IgD-negative memory B cell (primary cell): ENCODE data around the gene COPB2. TPM values are rescaled to one million over a fixed set of nuclear protein-coding genes. Genes with fewer than 3 reads are reported as not detected.
"Not testable (repeated sequence)": the region's sequence is repeated elsewhere in the genome, so short reads cannot be mapped to it uniquely, and the experiment has no call there.

Experiments
- H3K27ac Mint-ChIP-seq, 3 donors: one replicate each; pipeline ENCODE4 v1.8.0; 2020 to 2022; ENCODE audit warnings: mild to moderate bottlenecking in 3 of 3, mixed read lengths in 3 of 3, moderate library complexity in 1 of 3
- H3K27me3 Mint-ChIP-seq: one replicate; pipeline ENCODE4 v1.8.0; 2021; ENCODE audit warnings: mixed read lengths
- H3K36me3 Mint-ChIP-seq: one replicate; pipeline ENCODE4 v1.8.0; 2020; ENCODE audit warnings: mild to moderate bottlenecking, mixed read lengths
- H3K4me1 Mint-ChIP-seq, 3 donors: one replicate each; pipeline ENCODE4 v1.8.0; 2020 to 2022; ENCODE audit warnings: mixed read lengths in 3 of 3, mild to moderate bottlenecking in 1 of 3
- H3K4me3 Mint-ChIP-seq, 4 donors: one replicate each; pipeline ENCODE4 v1.8.0; 2020 to 2022; ENCODE audit warnings: mild to moderate bottlenecking in 4 of 4, mixed read lengths in 4 of 4, moderate library complexity in 3 of 4
- H3K9me3 Mint-ChIP-seq, 3 donors: one replicate each; pipeline ENCODE4 v1.8.0; 2020 to 2021; ENCODE audit warnings: mixed read lengths in 3 of 3, mild to moderate bottlenecking in 1 of 3
- polyA plus RNA-seq: library from polyadenylated mRNA; unstranded; fragments of 300-500 nt; fragmentation: Illumina TruSeq; gene quantifications from one replicate; pipeline ENCODE4 v1.2.3, GENCODE V29; 2021

COPB2 gene
- polyA plus RNA-seq, 1 donor from 2014 or later = 49.2 TPM

DNA sequence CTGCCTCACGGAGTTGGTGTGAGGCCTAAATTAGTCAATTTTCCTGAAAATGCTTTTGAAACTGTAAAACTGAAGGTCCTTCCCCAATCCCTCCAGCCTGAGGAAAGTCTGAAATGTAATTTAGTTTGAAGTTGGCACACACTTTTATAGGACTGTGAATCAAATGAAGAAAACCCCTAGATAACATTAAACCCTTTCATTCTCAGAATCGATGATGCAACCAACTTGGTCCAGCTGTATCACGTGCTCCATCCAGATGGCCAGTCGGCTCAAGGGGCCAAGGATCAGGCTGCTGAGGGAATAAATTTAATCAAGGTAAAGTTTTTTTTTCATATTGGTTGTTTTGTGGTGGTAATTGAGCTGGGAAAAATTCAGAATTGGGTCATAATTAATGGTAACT lies 34.0 kb downstream of the COPB2 start:
- Mint-ChIP-seq H3K9me3 (no peaks in the 10 kb centered on the region), H3K27me3 (no peaks in the 10 kb centered on the region), H3K36me3 (peaks cover 4% of the 10 kb centered on the region), H3K4me3 (no peak overlapping the region), H3K4me1 (peaks cover 0 to 4% (median 0%) of the 10 kb centered on the region in 3 donors), H3K27ac (peak overlapping the region in 2 of 3 donors; percentile 68 to 69)

DNA sequence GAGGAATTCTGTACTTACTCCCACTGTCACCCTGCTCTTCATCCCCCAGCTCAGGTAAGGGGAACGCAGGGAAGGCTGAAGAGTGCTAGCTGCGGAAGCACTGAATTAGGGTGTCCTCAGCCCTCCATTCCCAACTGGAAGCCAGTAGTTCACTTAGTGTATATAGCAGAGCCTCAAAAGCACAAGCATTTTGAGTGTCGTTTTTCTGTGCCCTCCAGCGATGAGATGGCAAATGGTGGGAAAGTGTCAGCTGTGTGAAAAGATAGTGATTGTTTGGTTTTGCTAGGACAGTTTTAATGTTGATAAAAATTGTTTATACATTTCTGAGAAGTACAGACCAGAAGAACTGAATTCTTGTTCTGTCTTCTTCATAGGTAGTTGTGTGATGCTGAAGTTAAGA lies 34.8 kb downstream of the COPB2 start:
- H3K27ac Mint-ChIP-seq = no peak overlapping the region
- no peaks in the 10 kb centered on the region for H3K27me3 Mint-ChIP-seq
- H3K4me1 Mint-ChIP-seq = peaks cover 0 to 4% (median 0%) of the 10 kb centered on the region in 3 donors
- H3K36me3 Mint-ChIP-seq = peaks cover 5% of the 10 kb centered on the region
- no peaks in the 10 kb centered on the region for H3K9me3 Mint-ChIP-seq
- H3K4me3 Mint-ChIP-seq = no peak overlapping the region

DNA sequence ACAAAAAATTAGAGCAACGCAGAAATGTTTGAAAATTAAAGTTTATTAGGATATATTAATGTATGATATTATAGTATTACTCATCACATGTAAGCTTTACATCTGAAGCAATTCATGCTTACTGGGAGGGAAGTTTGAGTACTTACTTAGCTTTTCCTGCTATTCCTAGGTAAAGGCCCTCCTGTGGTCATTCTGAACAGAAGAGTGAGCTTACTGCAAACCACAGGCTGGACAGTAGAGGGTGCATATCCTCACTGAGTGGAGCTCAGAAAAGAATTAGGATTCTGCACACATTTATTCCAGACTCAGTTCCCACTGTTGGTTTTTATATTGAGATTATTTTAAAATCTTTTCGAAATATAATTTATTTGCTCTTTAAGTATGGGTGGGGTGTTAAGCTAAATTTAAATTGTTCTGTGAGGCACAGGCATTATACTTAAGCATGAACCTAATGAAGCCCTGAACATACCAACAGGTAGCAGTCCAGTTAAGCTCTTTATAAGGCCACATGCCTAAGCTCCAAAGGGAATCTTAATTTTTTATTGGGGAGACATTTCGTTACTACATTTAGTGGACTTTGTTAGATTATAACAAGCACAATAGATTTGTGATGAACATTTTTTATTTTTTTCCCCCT lies 35.4 kb downstream of the COPB2 start:
- no peaks in the 10 kb centered on the region for H3K27me3 Mint-ChIP-seq
- no peaks in the 10 kb centered on the region for H3K9me3 Mint-ChIP-seq
- no peak overlapping the region for H3K4me3 Mint-ChIP-seq
- peaks cover 0 to 4% (median 0%) of the 10 kb centered on the region in 3 donors for H3K4me1 Mint-ChIP-seq
- H3K27ac Mint-ChIP-seq = no peak overlapping the region
- peaks cover 12% of the 10 kb centered on the region for H3K36me3 Mint-ChIP-seq

DNA sequence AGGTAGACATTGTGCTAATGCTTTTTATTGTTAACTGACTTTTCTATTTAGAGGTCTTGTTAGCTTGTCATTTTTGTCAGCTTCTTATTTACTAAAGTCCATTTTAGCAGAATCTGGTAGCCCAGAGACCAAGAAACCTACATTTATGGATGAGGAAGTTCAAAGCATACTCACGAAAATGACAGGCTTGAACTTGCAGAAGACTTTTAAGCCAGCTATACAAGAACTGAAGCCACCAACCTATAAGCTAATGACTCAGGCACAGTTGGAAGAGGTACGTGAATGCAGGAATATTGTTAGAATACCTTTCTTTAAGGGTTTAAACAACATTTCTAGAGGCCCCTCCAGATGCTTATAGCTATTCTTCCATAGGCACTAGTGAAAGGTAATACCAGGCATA lies 42.7 kb downstream of the COPB2 start:
- Mint-ChIP-seq H3K27me3 (no peaks in the 10 kb centered on the region), H3K27ac (no peak overlapping the region), H3K9me3 (no peaks in the 10 kb centered on the region), H3K36me3 (peaks cover 9% of the 10 kb centered on the region), H3K4me3 (no peak overlapping the region), H3K4me1 (peaks cover 0 to 7% (median 2%) of the 10 kb centered on the region in 3 donors)

DNA sequence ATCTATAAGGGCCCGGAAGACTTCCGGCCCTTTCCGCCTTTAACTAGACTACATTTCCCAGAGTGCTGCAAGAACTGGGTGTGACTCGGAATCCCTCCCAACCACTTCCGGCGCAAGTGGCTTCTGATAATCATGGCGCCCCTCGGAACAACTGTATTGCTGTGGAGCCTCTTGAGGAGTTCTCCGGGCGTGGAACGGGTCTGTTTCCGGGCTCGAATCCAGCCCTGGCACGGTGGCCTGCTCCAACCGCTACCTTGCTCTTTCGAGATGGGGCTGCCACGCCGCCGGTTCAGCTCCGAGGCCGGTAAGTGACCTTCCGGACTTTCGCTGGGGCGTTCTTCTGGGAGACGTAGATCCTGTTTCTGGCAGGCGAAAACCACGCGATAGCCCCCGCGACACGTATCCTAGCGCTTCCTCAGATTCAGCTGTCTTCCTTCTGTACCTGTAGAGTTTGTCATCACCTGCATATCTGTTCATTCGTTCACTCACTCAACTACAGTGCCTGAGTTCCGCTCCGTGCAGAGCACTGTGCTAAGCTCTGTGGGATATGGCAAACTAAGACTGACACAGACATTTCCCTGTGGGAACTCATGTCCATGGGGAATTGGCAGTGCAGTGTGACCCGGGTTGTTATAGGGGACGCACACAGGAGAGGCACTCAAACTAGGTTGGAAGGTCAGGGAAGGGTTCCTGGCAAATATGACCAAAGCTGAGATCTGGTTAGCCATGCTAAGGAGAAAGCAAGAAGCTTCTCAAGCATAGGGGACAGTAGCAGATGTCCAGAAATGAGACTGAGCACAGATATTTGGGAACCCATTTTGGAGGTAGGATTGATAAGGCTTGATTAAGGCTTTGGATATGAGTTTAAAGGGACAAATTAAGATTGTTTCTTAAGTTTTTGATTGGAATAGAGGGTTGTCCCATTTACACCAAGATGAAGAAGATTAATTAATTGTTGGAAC lies 45.3 kb downstream of the COPB2 start, which contains the start of gene MRPS22:
Gene MRPS22, plus strand, starts transcription at position 126 of the 962 bp plus-strand sequence. Its CDS starts 7 bp downstream, at position 133.
- peaks cover 6% of the 10 kb centered on the region for H3K27me3 Mint-ChIP-seq
- peaks cover 3% of the 10 kb centered on the region for H3K36me3 Mint-ChIP-seq
- H3K4me1 Mint-ChIP-seq = peaks cover 0 to 7% (median 2%) of the 10 kb centered on the region in 3 donors
- peak within 1 kb of the TSS in 2 of 4 donors; percentile 18 to 80 for H3K4me3 Mint-ChIP-seq
- H3K9me3 Mint-ChIP-seq = no peaks in the 10 kb centered on the region
- H3K27ac Mint-ChIP-seq = peak within 1 kb of the TSS in 1 of 3 donors; percentile 84

DNA sequence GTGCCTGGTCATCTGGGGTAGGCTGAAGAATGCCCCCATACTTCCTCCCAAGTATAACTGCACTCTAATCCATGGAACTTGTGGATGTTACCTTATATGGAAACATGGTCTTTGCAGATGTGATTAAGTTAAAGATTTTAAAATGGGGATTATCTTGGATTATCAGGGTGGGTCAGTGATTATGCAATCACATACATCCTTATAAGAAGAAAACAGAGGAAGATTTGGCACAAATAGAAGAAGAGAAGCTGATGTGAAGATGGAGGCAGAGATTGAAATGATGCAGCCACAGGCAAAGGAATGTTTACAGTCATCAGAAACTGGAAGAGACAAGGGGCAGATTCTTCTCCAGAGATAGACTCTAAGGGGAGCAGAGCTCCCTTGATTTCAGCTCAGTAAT lies 47.4 kb downstream of the COPB2 start:
- H3K27me3 Mint-ChIP-seq = peaks cover 6% of the 10 kb centered on the region
- H3K27ac Mint-ChIP-seq = no peak overlapping the region
- peaks cover 0 to 5% (median 2%) of the 10 kb centered on the region in 3 donors for H3K4me1 Mint-ChIP-seq
- no peaks in the 10 kb centered on the region for H3K36me3 Mint-ChIP-seq
- H3K9me3 Mint-ChIP-seq = no peaks in the 10 kb centered on the region
- peak overlapping the region in 1 of 4 donors; percentile 41 for H3K4me3 Mint-ChIP-seq

DNA sequence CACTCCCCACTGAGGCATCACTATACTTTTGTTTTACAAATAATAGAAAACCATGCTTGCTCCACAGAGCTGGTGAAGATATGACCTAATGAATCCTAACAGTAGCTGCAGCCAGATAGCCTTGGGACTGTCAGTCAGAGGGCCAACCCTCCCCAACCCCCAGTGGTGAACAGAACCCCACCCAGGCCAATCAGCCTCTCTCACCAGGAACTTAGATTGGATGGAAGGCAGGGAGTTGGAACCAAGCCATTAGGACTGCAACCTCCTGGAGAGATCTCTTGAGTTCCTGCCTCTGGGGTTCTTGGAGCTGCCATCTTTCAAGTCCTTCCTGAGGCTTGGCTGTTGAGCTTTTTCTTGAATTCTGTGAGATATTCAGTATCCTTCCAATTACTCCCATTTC lies 48.7 kb downstream of the COPB2 start:
- H3K27ac Mint-ChIP-seq = no peak overlapping the region
- no peaks in the 10 kb centered on the region for H3K36me3 Mint-ChIP-seq
- H3K9me3 Mint-ChIP-seq = no peaks in the 10 kb centered on the region
- H3K27me3 Mint-ChIP-seq = peaks cover 6% of the 10 kb centered on the region
- H3K4me3 Mint-ChIP-seq = no peak overlapping the region
- peaks cover 0 to 5% (median 2%) of the 10 kb centered on the region in 3 donors for H3K4me1 Mint-ChIP-seq

DNA sequence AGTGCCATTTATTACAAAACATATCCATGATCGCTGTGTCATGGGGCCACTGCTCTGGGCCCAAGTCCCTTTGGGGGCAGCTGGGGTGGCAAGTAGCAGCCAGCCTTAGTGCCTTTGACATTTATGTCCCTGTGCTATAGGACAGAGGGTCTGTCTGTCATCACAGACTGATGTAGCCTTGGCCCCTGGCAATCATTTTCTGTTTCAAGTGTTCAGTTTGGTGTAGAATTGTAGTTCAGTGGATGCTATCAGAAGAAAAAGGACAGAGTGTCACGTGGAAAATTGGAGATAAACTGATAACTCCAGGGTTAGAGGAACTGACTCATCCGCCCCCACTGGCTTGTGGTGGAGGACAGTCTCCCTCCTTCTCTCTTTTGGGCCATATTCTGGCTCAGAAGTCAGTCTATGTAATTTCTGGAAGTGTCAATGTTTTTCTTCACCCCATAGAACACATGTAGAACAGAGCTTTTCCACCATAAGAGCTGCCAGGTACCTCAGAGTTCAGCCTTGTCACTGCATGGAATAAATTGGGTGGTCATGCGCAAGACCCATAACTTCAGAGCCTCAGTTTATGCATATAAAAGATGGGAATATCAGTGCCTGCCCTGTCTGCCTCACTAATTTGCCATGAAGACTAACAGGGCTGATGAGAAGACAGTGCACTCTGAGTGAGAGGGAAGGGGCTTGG lies 50.1 kb downstream of the COPB2 start:
- peaks cover 6% of the 10 kb centered on the region for H3K27me3 Mint-ChIP-seq
- peak overlapping the region in 1 of 4 donors; percentile 56 for H3K4me3 Mint-ChIP-seq
- peaks cover 0 to 5% (median 2%) of the 10 kb centered on the region in 3 donors for H3K4me1 Mint-ChIP-seq
- H3K27ac Mint-ChIP-seq = no peak overlapping the region
- H3K36me3 Mint-ChIP-seq = no peaks in the 10 kb centered on the region
- H3K9me3 Mint-ChIP-seq = no peaks in the 10 kb centered on the region

DNA sequence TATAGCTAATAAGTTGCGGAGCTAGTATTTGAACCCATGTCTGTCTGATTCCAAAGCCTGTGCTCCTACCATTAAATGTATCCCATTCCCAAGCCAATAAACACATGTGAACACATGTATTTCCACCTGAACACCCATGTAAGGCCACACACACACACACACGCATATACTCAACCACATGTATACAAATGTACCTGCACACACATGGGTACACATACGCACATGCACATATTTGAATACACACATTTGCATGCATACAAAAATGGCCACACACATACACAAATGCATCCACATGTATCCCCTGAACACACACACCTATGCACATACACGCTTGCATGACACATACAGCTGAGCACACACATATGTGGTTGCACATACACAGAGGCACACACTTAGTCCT lies 51.0 kb downstream of the COPB2 start:
- no peak overlapping the region for H3K27ac Mint-ChIP-seq
- H3K9me3 Mint-ChIP-seq = no peaks in the 10 kb centered on the region
- peaks cover 13% of the 10 kb centered on the region for H3K27me3 Mint-ChIP-seq
- peaks cover 0 to 3% (median 2%) of the 10 kb centered on the region in 3 donors for H3K4me1 Mint-ChIP-seq
- no peak overlapping the region for H3K4me3 Mint-ChIP-seq
- H3K36me3 Mint-ChIP-seq = no peaks in the 10 kb centered on the region

DNA sequence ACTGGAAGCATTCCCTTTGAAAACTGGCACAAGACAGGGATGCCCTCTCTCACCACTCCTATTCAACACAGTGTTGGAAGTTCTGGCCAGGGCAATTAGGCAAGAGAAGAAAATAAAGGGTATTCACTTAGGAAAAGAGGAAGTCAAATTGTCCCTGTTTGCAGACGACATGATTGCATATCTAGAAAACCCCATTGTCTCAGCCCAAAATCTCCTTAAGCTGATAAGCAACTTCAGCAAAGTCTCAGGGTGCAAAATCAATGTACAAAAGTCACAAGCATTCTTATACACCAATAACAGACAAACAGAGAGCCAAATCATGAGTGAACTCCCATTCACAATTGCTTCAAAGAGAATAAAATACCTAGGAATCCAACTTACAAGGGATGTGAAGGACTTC lies 54.8 kb downstream of the COPB2 start:
- not testable (repeated sequence) for H3K36me3 Mint-ChIP-seq, H3K27ac Mint-ChIP-seq, H3K4me1 Mint-ChIP-seq, H3K4me3 Mint-ChIP-seq, H3K9me3 Mint-ChIP-seq
- peaks cover 31% of the 10 kb centered on the region for H3K27me3 Mint-ChIP-seq

DNA sequence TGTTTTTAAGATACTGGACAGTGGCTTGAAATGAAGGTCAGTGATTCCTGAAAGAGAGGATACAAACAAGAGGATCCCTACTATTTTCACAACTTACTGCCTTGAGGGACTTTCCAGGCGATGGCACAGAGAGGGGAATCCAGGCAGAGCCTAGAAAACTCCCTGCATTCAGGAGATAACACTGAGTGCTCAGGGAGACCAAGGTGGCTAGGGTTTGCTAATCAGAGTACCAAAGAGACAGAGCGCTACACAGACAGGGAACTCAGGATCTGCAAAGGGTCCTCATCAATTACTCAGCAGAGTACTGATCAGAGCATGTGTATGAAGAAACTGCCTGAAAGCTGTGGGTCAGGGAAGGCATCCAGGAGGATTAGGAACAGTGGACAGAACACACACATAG lies 57.4 kb downstream of the COPB2 start:
- Mint-ChIP-seq H3K27me3 (peaks cover 28% of the 10 kb centered on the region), H3K36me3 (no peaks in the 10 kb centered on the region), H3K4me1 (peaks cover 0 to 12% (median 0%) of the 10 kb centered on the region in 3 donors), H3K4me3 (no peak overlapping the region), H3K27ac (no peak overlapping the region), H3K9me3 (no peaks in the 10 kb centered on the region)

DNA sequence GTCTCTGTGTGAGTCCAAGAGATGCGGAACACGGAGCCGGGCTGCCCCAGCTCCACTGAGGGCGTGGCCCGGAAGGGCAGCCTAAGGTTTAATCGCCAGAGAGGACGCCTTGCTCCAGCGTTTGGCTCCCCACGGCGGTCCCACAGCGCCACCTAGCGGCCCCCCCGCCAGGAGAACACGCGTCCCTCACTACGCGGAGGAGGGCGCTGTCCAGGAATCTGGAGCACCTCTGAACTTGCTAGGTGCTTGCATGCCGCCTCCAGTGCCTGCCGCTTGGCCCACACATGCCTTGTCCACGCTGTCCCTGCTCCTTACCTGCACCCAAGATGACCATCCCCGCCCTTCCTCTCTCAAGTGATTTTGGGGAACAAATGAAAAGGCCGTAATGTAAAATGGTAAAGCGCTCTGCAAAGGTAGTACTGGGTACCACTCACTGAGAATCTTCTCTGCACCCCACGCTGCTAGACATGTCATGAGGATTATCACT lies 60.0 kb downstream of the COPB2 start:
- Mint-ChIP-seq H3K27me3 (peaks cover 28% of the 10 kb centered on the region), H3K9me3 (no peaks in the 10 kb centered on the region), H3K27ac (peak overlapping the region in 1 of 3 donors; percentile 82), H3K4me3 (peak overlapping the region in 3 of 4 donors; percentile 30 to 76 (median 59)), H3K36me3 (no peaks in the 10 kb centered on the region), H3K4me1 (peaks cover 0 to 12% (median 0%) of the 10 kb centered on the region in 3 donors)

DNA sequence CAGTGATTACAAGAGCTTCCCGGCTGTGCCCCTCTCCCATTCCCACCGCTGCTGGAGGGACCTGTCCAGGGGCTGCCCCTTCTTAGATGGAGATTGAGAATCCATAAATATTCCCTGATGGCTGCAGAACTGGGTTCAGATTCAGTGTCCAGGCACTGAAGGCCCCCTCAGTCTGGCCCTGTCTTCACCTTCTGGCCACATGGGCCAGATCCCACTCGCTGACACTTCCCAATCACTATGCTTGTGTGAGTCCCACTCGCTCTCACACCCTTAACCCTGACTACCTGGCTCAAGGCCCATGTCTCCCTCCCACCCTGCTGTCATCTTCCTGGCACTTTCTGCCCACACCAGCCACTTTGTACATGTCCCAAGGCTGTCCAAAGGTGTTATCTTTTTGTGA lies 61.1 kb downstream of the COPB2 start:
- Mint-ChIP-seq H3K36me3 (no peaks in the 10 kb centered on the region), H3K4me3 (no peak overlapping the region), H3K4me1 (peaks cover 0 to 12% (median 0%) of the 10 kb centered on the region in 3 donors), H3K27ac (peak overlapping the region in 2 of 3 donors; percentile 59 to 82), H3K9me3 (no peaks in the 10 kb centered on the region), H3K27me3 (peaks cover 22% of the 10 kb centered on the region)

DNA sequence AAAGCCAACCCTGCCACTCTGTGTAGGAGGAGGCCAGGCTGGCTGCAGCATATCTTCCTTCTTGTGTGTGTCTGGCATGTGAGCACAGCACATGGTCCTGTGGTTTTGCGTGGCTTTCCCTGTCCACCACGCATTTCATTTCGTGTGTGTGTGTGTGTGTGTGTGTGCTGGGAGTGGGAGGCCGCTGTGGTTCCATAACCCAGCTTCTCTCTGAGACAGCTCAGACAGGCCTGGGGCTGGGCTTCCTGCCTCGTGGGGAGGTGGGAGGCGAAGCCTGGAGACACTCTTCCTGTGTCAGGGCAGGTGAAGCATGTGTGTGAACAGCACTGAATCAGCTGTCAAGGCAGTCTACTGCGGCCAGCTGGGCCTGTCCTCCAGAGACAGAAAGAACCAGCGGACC lies 61.6 kb downstream of the COPB2 start:
- no peaks in the 10 kb centered on the region for H3K9me3 Mint-ChIP-seq
- H3K4me3 Mint-ChIP-seq = no peak overlapping the region
- peaks cover 20% of the 10 kb centered on the region for H3K27me3 Mint-ChIP-seq
- no peak overlapping the region for H3K27ac Mint-ChIP-seq
- peaks cover 0 to 12% (median 0%) of the 10 kb centered on the region in 3 donors for H3K4me1 Mint-ChIP-seq
- no peaks in the 10 kb centered on the region for H3K36me3 Mint-ChIP-seq

DNA sequence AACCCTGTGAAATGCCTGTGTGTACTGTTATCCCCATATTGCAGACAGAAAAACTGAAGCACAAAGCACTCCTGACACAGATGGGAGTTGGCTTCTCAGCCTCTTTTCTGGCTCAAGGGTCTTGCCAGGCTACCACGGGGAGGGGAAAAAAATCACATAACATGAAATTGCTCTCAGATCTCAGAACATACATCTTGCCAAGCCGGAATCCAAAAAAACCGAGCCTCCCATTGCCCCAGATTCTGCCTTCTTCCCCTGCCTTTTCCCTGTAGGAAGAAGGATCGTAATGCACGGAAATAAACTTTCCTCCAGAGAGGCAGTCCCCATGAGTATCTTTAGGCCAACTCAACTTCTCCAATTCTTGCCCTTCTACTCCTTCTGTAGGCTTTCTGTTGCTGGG lies 62.2 kb downstream of the COPB2 start:
- Mint-ChIP-seq H3K9me3 (no peaks in the 10 kb centered on the region), H3K4me3 (no peak overlapping the region), H3K36me3 (no peaks in the 10 kb centered on the region), H3K27me3 (peaks cover 15% of the 10 kb centered on the region), H3K4me1 (peaks cover 0 to 12% (median 0%) of the 10 kb centered on the region in 3 donors), H3K27ac (no peak overlapping the region)
